K562 (cell line): ENCODE results near the gene PKDREJ. TPM values are rescaled to one million over a fixed set of nuclear protein-coding genes. Genes with fewer than 3 reads are reported as not detected.
A peak's percentile ranks its signal among the peaks of the same experiment; 100 is the strongest.

Experiments
- ATAC-seq: fragments of 200-7000 bp; cut with Tn5 transposase; 3 replicates; pipeline ENCODE4 v1.9.1; 2020; ENCODE audit warnings: moderate library complexity
- Bru-seq: library from RNA; stranded (reverse); fragments of 400-500 nt; gene quantifications from one replicate; lab custom pipeline; 2021; lab: Mats Ljungman, UMichigan
- BruChase-seq, 2 experiments: library from RNA; stranded (reverse); fragments of 400-500 nt; gene quantifications; one replicate each; lab custom pipeline; 2021; lab: Mats Ljungman, UMichigan
- BruUV-seq: library from RNA; stranded (reverse); fragments of 400-500 nt; replicated peaks from 2 replicates; lab custom pipeline; 2021; lab: Mats Ljungman, UMichigan
- CTCF ChIA-PET: fragments of 300-600 bp; formaldehyde crosslinking; extraction: SDS; loops from one replicate; lab custom pipeline; 2021; ENCODE audit warnings: low intra/inter-chr PET ratio; lab: Yijun Ruan, JAX
- POLR2A ChIA-PET: fragments of 300-600, 350-650 bp; sonication (Branson Sonifier 250); formaldehyde crosslinking; extraction: SDS; loops from one replicate; lab custom pipeline; 2021; ENCODE audit warnings: antibody characterized with exemption, inconsistent platforms; lab: Yijun Ruan, JAX
- DNase-seq, 4 experiments: peaks; one replicate each; pipeline versions ENCODE4 v3.0.0 to v3.0.0-alpha.2; 2011 to 2018; ENCODE audit warnings: low spot score in 3 of 4, mixed read lengths in 3 of 4; ENCODE audit errors: extremely low read depth in 1 of 4
- FAIRE-seq: peaks from 2 replicates; lab custom pipeline; 2011; peaks lifted over from hg19 to GRCh38; lab: Jason Lieb, UNC
- H2AFZ ChIP-seq: 2 replicates; pipeline ENCODE4 v1.6.0; 2011; ENCODE audit warnings: low read depth, low read length, control low read depth, inconsistent platforms
- H3K27ac ChIP-seq: fragments of 200-600 bp; 3 replicates; pipeline ENCODE4 v1.8.0; 2011; ENCODE audit warnings: low read depth, mild to moderate bottlenecking, control low read depth, inconsistent platforms, low read length, moderate library complexity, mixed read lengths; ENCODE audit errors: extremely low read depth
- H3K27me3 ChIP-seq, 2 experiments: fragments of 300-600 bp in 1 of 2; 2 replicates in 1 of 2; 3 replicates in 1 of 2; pipeline versions ENCODE4 v1.6.0 to v1.8.0; 2011; ENCODE audit warnings: inconsistent platforms in 2 of 2, low read length in 2 of 2, mild to moderate bottlenecking in 1 of 2, mixed read lengths in 1 of 2, moderate library complexity in 1 of 2; ENCODE audit not compliant: control insufficient read depth in 2 of 2, insufficient read depth in 2 of 2
- H3K36me3 ChIP-seq: fragments of 300-600 bp; 3 replicates; pipeline ENCODE4 v1.8.0; 2011; ENCODE audit warnings: mild to moderate bottlenecking, low read length, inconsistent platforms; ENCODE audit not compliant: control insufficient read depth, insufficient read depth
- H3K4me1 ChIP-seq, 2 experiments: fragments of 200-600 bp in 1 of 2; replicated peaks in 1 of 2; 2 replicates in 1 of 2; 3 replicates in 1 of 2; pipeline versions ENCODE4 v1.5.1 to v1.8.0; 2011; ENCODE audit warnings: inconsistent platforms in 2 of 2, low read length in 2 of 2, mild to moderate bottlenecking in 1 of 2, mixed read lengths in 1 of 2, moderate library complexity in 1 of 2; ENCODE audit not compliant: control insufficient read depth in 2 of 2, insufficient read depth in 2 of 2
- H3K4me2 ChIP-seq: 2 replicates; pipeline ENCODE4 v1.6.1; 2011; ENCODE audit warnings: low read length, control low read depth, inconsistent platforms, mixed read lengths; ENCODE audit not compliant: insufficient read depth
- H3K4me3 ChIP-seq: fragments of 200-600 bp; sonication (generic), shearing (Covaris generic); 2 replicates; pipeline ENCODE4 v1.5.1; 2016; ENCODE audit warnings: control low read depth, inconsistent platforms
- H3K79me2 ChIP-seq: fragments of 200-600 bp; 3 replicates; pipeline ENCODE4 v1.8.0; 2011; ENCODE audit warnings: low read length, inconsistent platforms; ENCODE audit not compliant: control insufficient read depth, insufficient read depth
- H3K9ac ChIP-seq, 2 experiments: 2 replicates each; pipeline versions ENCODE4 v1.6.0 to v1.6.1; 2011; ENCODE audit warnings: low read depth in 2 of 2, low read length in 2 of 2, control low read depth in 1 of 2, inconsistent platforms in 1 of 2, mild to moderate bottlenecking in 1 of 2, mixed read lengths in 1 of 2; ENCODE audit not compliant: insufficient read depth in 1 of 2
- H3K9me1 ChIP-seq: one replicate; pipeline ENCODE4 v1.6.0; 2011; ENCODE audit warnings: inconsistent platforms, mild to moderate bottlenecking, low read length, moderate library complexity; ENCODE audit not compliant: control insufficient read depth, insufficient read depth
- H3K9me3 ChIP-seq: replicated peaks from 2 replicates; pipeline ENCODE4 v1.5.1; 2011; ENCODE audit warnings: low read depth, low read length, inconsistent platforms; ENCODE audit not compliant: control insufficient read depth, insufficient read depth
- H4K20me1 ChIP-seq: replicated peaks from 2 replicates; pipeline ENCODE4 v1.6.1; 2011; ENCODE audit warnings: low read length, inconsistent platforms, mixed read lengths; ENCODE audit not compliant: control insufficient read depth, insufficient read depth
- BDP1 ChIP-seq: IDR thresholded peaks from 3 replicates; pipeline ENCODE4 v1.6.1; 2011; ENCODE audit not compliant: insufficient read length, insufficient read depth
- MXI1 ChIP-seq: IDR thresholded peaks from 2 replicates; pipeline ENCODE4 v1.6.1; 2011; ENCODE audit warnings: low read depth, mild to moderate bottlenecking, improper control_type of control experiment, low read length
- TCFL5 ChIP-seq: fragments of 250-450 bp; sonication (Bioruptor Pico); conservative IDR thresholded peaks from 2 replicates; pipeline ENCODE4 v1.6.1; 2021; ENCODE audit warnings: mild to moderate bottlenecking, moderate library complexity, matching md5 sums
- ZNF224 ChIP-seq: sonication (generic); formaldehyde crosslinking; IDR thresholded peaks from 2 replicates; pipeline ENCODE4 v1.8.0; 2022; ENCODE audit warnings: mild to moderate bottlenecking, missing genetic modification reagents
- WGBS: fragments of 100-300 bp; shearing (Covaris generic); methylation state at CpG from one replicate; pipeline ENCODE4 v1.1.6; 2016; ENCODE audit warnings: low coverage, mixed read lengths; ENCODE audit not compliant: insufficient coverage; ENCODE audit errors: missing lambda C conversion rate; 5-methylcytosine and 5-hydroxymethylcytosine counted together
- in situ Hi-C: fragments of 300-500 bp; cut with MboI; formaldehyde crosslinking; loops from 4 replicates; pipeline ENCODE4 v1.15.0; 2018; ENCODE audit warnings: inconsistent platforms, mixed read lengths
- intact Hi-C: fragments of 100-400 bp; cut with micrococcal nuclease; formaldehyde crosslinking; loops from 2 replicates; pipeline ENCODE4 v1.14.2; 2022
- long read RNA-seq, 3 experiments: library from polyadenylated mRNA in 2 of 3; library from RNA in 1 of 3; unstranded in 2 of 3; stranded (forward) in 1 of 3; transcript quantifications; one replicate each; pipeline ENCODE4 v2.0.0, GENCODE V29; 2019 to 2022
- polyA minus RNA-seq, 3 experiments: library from RNA; depleted of rRNA, polyadenylated mRNA; stranded (reverse); fragments of >200 nt; gene quantifications; 2 replicates each; pipeline ENCODE4 v1.2.3, GENCODE V29; 2011
- polyA plus RNA-seq, 8 experiments: library from polyadenylated mRNA; depleted of rRNA in 4 of 8; stranded (reverse) in 5 of 8; unstranded in 3 of 8; fragments of >200 nt; fragmentation: Nextera tagmentation in 2 of 8; fragmentation: Illumina TruSeq in 1 of 8; extraction: Ambion mirVana in 2 of 8; extraction: Trizol in 1 of 8; gene quantifications; 2 replicates each; pipeline versions ENCODE4 v1.2.1 to v1.2.3, GENCODE V29; 2011 to 2014; ENCODE audit warnings: inconsistent platforms in 1 of 8, missing spikeins in 1 of 8
- total RNA-seq, 7 experiments: library from RNA; depleted of rRNA in 6 of 7; stranded (reverse); fragments of >200 nt in 6 of 7; fragmentation: Illumina TruSeq in 2 of 7; extraction: Trizol in 2 of 7; gene quantifications; 2 replicates each; pipeline versions ENCODE4 v1.2.1 to v1.2.3, GENCODE V29; 2011 to 2021; ENCODE audit warnings: low replicate concordance in 1 of 7

The PKDREJ gene, protein sequence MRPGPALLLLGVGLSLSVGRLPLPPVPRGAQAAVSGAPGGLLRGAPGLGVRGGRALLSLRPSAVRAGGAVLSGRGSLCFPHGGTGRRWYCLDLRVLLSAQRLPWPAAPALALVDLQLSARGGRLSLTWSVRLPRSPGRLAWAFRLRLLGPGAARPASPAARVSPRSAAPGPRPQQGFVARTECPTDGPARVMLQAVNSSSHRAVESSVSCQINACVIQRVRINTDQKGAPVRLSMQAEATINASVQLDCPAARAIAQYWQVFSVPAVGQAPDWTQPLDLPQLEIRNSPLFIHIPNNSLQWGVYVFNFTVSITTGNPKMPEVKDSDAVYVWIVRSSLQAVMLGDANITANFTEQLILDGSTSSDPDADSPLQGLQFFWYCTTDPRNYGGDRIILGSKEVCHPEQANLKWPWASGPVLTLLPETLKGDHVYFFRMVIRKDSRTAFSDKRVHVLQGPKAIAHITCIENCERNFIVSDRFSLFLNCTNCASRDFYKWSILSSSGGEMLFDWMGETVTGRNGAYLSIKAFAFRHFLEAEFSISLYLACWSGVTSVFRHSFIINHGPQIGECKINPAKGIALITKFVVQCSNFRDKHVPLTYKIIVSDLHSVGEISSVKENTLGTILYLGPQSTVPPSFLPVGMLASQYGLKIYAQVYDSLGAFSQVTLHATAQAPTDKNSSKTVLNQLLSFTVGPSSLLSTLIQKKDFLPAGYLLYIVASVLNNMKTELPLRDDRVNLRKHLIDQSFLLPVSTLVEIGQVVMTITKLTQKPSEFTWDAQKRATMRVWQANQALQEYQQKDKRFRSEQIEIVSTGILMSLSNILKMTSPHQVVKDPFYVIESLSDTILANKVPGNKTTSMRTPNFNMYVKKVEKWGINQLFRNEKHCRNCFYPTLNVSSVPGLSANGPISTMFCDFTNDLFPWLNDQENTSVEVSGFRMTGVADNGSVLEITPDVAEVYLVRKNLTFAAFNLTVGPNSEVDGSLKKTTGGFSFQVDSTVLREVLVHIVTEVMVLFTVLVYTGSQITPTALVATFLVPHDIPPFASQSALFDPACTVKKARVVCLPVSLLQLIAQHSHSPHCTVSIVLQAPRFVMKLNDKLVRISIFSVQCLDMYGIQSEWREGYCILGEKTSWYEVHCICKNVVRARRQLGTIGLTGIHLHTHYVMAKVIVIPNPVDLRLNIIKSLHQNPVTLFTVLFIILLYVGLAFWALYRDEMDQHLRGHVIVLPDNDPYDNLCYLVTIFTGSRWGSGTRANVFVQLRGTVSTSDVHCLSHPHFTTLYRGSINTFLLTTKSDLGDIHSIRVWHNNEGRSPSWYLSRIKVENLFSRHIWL (N-terminal part only)
- 0.05 TPM in 1 of 2 replicates, not detected in the other for total RNA-seq (2011; cell fraction: chromatin; rRNA removed; ENCODE audit: low replicate concordance)
- not detected in 2 replicates for total RNA-seq (2011; cell fraction: nucleolus; rRNA removed)
- total RNA-seq (2011; cell fraction: nucleoplasm; rRNA removed) = not detected in 2 replicates
- total RNA-seq (2014; rRNA removed) = not detected in 2 replicates
- not detected in 2 replicates for total RNA-seq (2014; rRNA removed; fragmentation: Illumina TruSeq; extraction: Trizol)
- total RNA-seq (2015; rRNA removed; fragmentation: Illumina TruSeq; extraction: Trizol) = not detected in 2 replicates
- total RNA-seq (2021) = not detected in 2 replicates
- polyA plus RNA-seq (2011; rRNA removed) = not detected in 2 replicates
- not detected in 2 replicates for polyA plus RNA-seq (2011; cell fraction: cytosol; rRNA removed)
- polyA plus RNA-seq (2011; cell fraction: nucleus; rRNA removed) = 0.01 TPM in 1 of 2 replicates, not detected in the other
- 0.18 and 0.47 TPM in 2 replicates for polyA plus RNA-seq (2012)
- not detected in 2 replicates for polyA plus RNA-seq (2014; fragmentation: Illumina TruSeq; extraction: Trizol)
- under 1 TPM in 1 of 2 experiments, not detected in 1; 0.03 TPM for polyA plus RNA-seq (2014; fragmentation: Nextera tagmentation; extraction: Ambion mirVana)
- not detected in 2 replicates for polyA plus RNA-seq (2014; rRNA removed)
- not detected in 2 replicates for polyA minus RNA-seq (2011; rRNA and poly(A)+ RNA removed)
- not detected in 2 replicates for polyA minus RNA-seq (2011; cell fraction: cytosol; rRNA and poly(A)+ RNA removed)
- polyA minus RNA-seq (2011; cell fraction: nucleus; rRNA and poly(A)+ RNA removed) = not detected in 2 replicates
- not detected for Bru-seq, nascent RNA
- BruChase-seq, experiment 1, labeled RNA remaining after a 2-hour chase = not detected
- percentile 15 among the genes with signal in this experiment for BruChase-seq, experiment 2, labeled RNA remaining after a 6-hour chase
- long read RNA-seq, experiment 1, partial matches to known transcripts = 0 of 1 reads
- long read RNA-seq, experiment 1, other reads (novel, unspliced or antisense) = 1 of 1 reads
- long read RNA-seq, experiment 2 = 0 reads
- long read RNA-seq, experiment 3 = 0 reads

DNA sequence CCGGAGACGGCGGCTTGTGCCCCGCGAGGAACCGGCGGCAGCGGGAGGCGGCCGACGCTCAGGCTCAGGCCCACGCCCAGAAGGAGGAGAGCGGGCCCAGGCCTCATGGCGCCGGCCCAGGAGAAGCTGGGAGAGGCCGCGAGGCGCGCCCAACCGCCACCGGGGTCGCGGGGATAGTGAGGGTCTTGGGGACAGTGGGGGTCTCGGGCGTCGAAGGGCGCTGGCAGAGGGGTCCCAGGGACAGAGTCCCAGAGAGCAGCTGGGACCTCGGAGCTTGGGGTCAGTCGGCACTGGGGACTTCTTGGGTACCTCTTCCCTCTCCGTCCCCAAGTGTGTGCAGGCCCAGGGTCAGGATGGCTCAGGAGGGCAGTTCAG lies at the start of gene PKDREJ:
TSS of gene PKDREJ (minus strand) at position 128 of the 375 bp plus-strand sequence. CDS start at position 107, 21 bp downstream.
- no peak for ATAC-seq
- H3K4me3 ChIP-seq = no peak within 1 kb of the TSS
- no peak within 1 kb of the TSS for H3K27ac ChIP-seq
- TF ChIP-seq TCFL5 = no peak
- TF ChIP-seq MXI1 = no peak
- no peak for TF ChIP-seq ZNF224 (CRISPR knock-in tag)
- no peak for TF ChIP-seq BDP1
- no peak within 1 kb of the TSS for H2AFZ ChIP-seq
- no peaks in the 10 kb centered on the region; the same call in none of the 2 replicates for H3K9me3 ChIP-seq
- no peaks in the 10 kb centered on the region for H3K36me3 ChIP-seq
- CTCF ChIA-PET = no interaction called here
- H3K9me1 ChIP-seq = no peaks in the 10 kb centered on the region
- BruUV-seq = no TSS peak
- WGBS = no CpG with 5 or more reads among the region's 30 CpGs
- peaks cover 0 to 8% of the 10 kb centered on the region in 2 experiments; a peak in 3 of 5 replicates for H3K4me1 ChIP-seq
- no peaks in the 10 kb centered on the region for H4K20me1 ChIP-seq
- no peak for FAIRE-seq
- POLR2A ChIA-PET = no interaction called here
- no peak within 1 kb of the TSS for H3K4me2 ChIP-seq
- H3K79me2 ChIP-seq = peaks cover 3% of the 10 kb centered on the region
- in situ Hi-C loops (no loop called here), intact Hi-C loops (no loop called here)
- H3K27me3 ChIP-seq = no peaks in the 10 kb centered on the region
- DNase-seq = no peak
- no peak within 1 kb of the TSS for H3K9ac ChIP-seq
